K562 (cell line): ENCODE measurements around the gene ASIC3. TPM values are rescaled to one million over a fixed set of nuclear protein-coding genes. Genes with fewer than 3 reads are reported as not detected.

Experiments
- BCOR ChIP-seq: fragments of 450-650 bp; IDR thresholded peaks from 2 replicates; pipeline ENCODE4 v1.6.1; 2016
- CHCHD3 ChIP-seq: fragments of 250-450 bp; sonication (Bioruptor Pico); IDR thresholded peaks from 2 replicates; pipeline ENCODE4 v2.1.2; 2022; ENCODE audit warnings: mild to moderate bottlenecking
- E2F6 ChIP-seq, 2 experiments: IDR thresholded peaks; 2 replicates each; pipeline ENCODE4 v1.6.1; 2011; ENCODE audit warnings: borderline replicate concordance in 1 of 2, control low read depth in 1 of 2, low read depth in 1 of 2, low read length in 1 of 2, mild to moderate bottlenecking in 1 of 2, mixed read lengths in 1 of 2, moderate library complexity in 1 of 2; ENCODE audit not compliant: insufficient read depth in 1 of 2, insufficient read length in 1 of 2, poor library complexity in 1 of 2, severe bottlenecking in 1 of 2; ENCODE audit errors: extremely low read depth in 1 of 2
- GMEB1 ChIP-seq: fragments of 250-450 bp; sonication (Bioruptor Pico); IDR thresholded peaks from 2 replicates; pipeline ENCODE4 v1.4.0; 2020; ENCODE audit warnings: mild to moderate bottlenecking
- MNT ChIP-seq, 2 experiments: fragments of 450-650 bp; conservative IDR thresholded peaks; 2 replicates each; pipeline ENCODE4 v1.6.1; 2017; ENCODE audit warnings: mild to moderate bottlenecking in 2 of 2, moderate library complexity in 2 of 2
- MTA1 ChIP-seq: fragments of 450-650 bp; IDR thresholded peaks from 2 replicates; pipeline ENCODE4 v1.6.1; 2017; ENCODE audit warnings: borderline replicate concordance
- MXI1 ChIP-seq: IDR thresholded peaks from 2 replicates; pipeline ENCODE4 v1.6.1; 2011; ENCODE audit warnings: low read depth, mild to moderate bottlenecking, improper control_type of control experiment, low read length
- NCOA4 ChIP-seq: fragments of 450-650 bp; IDR thresholded peaks from 2 replicates; pipeline ENCODE4 v1.6.1; 2018; ENCODE audit warnings: mild to moderate bottlenecking; ENCODE audit not compliant: partially characterized antibody
- NR3C1 ChIP-seq: sonication (generic); formaldehyde crosslinking; IDR thresholded peaks from 2 replicates; pipeline ENCODE4 v1.8.1; 2022; ENCODE audit warnings: missing genetic modification reagents
- POLR2A ChIP-seq: fragments of 450-650 bp; conservative IDR thresholded peaks from 2 replicates; pipeline ENCODE4 v1.6.1; 2016
- RAD21 ChIP-seq, 2 experiments: fragments of 250-450 bp in 1 of 2; fragments of 450-650 bp in 1 of 2; sonication (Bioruptor Pico) in 1 of 2; formaldehyde crosslinking in 1 of 2; IDR thresholded peaks in 1 of 2; conservative IDR thresholded peaks in 1 of 2; 2 replicates each; pipeline versions ENCODE4 v1.4.0 to v1.8.0; 2020 to 2022; ENCODE audit warnings: mild to moderate bottlenecking in 2 of 2, moderate library complexity in 1 of 2
- RNF2 ChIP-seq: sonication (generic); IDR thresholded peaks from 2 replicates; pipeline ENCODE4 v1.6.1; 2016
- SMARCC2 ChIP-seq: fragments of 450-650 bp; IDR thresholded peaks from 2 replicates; pipeline ENCODE4 v1.6.1; 2017; ENCODE audit warnings: antibody characterized with exemption, moderate library complexity, mild to moderate bottlenecking, low read depth
- SRSF1 ChIP-seq: fragments of 200-400 bp; formaldehyde crosslinking; IDR thresholded peaks from 2 replicates; pipeline ENCODE4 v1.6.1; 2017; ENCODE audit warnings: mild to moderate bottlenecking, low read depth, low read length, moderate library complexity
- WHSC1 ChIP-seq: IDR thresholded peaks from one replicate; pipeline ENCODE4 v1.6.1; 2012; ENCODE audit warnings: low read length, control low read depth, inconsistent platforms
- ZC3H11A ChIP-seq: IDR thresholded peaks from 2 replicates; pipeline ENCODE4 v1.6.1; 2012; ENCODE audit warnings: low read depth, low read length, improper control_type of control experiment
- ZFP30 ChIP-seq: fragments of 250-450 bp; sonication (Bioruptor Pico); IDR thresholded peaks from 2 replicates; pipeline ENCODE4 v1.8.0; 2022; ENCODE audit warnings: moderate library complexity, mild to moderate bottlenecking, inconsistent platforms, borderline replicate concordance
- ZNF511 ChIP-seq: sonication (generic); formaldehyde crosslinking; IDR thresholded peaks from 2 replicates; pipeline ENCODE4 v1.8.0; 2022; ENCODE audit warnings: mild to moderate bottlenecking, missing genetic modification reagents
- ZNF592 ChIP-seq: fragments of 450-650 bp; IDR thresholded peaks from 2 replicates; pipeline ENCODE4 v1.6.1; 2017; ENCODE audit warnings: antibody characterized with exemption, mild to moderate bottlenecking
- ZNF766 ChIP-seq: fragments of 200-800 bp; sonication (Bioruptor generic); conservative IDR thresholded peaks from 2 replicates; pipeline ENCODE4 v1.6.1; 2016; ENCODE audit warnings: missing genetic modification characterization, missing compliant biosample characterization
- polyA plus RNA-seq, 8 experiments: library from polyadenylated mRNA; depleted of rRNA in 4 of 8; stranded (reverse) in 5 of 8; unstranded in 3 of 8; fragments of >200 nt; fragmentation: Nextera tagmentation in 2 of 8; fragmentation: Illumina TruSeq in 1 of 8; extraction: Ambion mirVana in 2 of 8; extraction: Trizol in 1 of 8; gene quantifications; 2 replicates each; pipeline versions ENCODE4 v1.2.1 to v1.2.3, GENCODE V29; 2011 to 2014; ENCODE audit warnings: inconsistent platforms in 1 of 8, missing spikeins in 1 of 8
- total RNA-seq, 7 experiments: library from RNA; depleted of rRNA in 6 of 7; stranded (reverse); fragments of >200 nt in 6 of 7; fragmentation: Illumina TruSeq in 2 of 7; extraction: Trizol in 2 of 7; gene quantifications; 2 replicates each; pipeline versions ENCODE4 v1.2.1 to v1.2.3, GENCODE V29; 2011 to 2021; ENCODE audit warnings: low replicate concordance in 1 of 7

Gene ASIC3
- total and polyA plus RNA-seq, 9 of the 15 experiments (the other 6 are each of a cell fraction or from before 2014, with no cell fraction given), result 0.11 to 5.0 (median 0.87) TPM

DNA sequence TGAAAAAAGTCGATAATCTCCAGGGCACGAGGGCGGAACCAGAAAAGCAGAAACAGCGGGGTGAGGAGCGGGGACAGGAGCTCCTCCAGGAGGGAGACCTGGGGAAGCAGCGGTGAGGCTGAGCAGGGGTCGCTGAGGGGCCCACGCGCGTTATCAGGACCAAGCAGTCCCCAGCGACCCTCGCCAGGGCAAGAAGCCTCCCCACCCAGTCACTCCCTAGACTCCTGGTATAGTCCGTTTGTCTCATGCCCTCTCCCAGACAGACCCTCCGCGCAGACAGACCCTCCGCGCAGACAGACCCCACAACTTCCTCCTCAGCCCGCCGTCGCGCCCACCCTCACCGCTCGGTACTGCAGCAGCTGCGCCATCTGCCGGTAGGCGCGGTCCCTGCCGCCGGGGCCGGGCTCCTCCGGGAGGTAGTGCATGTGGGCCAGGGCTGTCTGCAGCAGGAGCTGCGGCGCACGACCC lies 30.3 kb upstream of the ASIC3 start (continued):
- TF ChIP-seq GMEB1 (CRISPR knock-in tag), result no peak
- peak; percentile 84; the same call in 1 of the 2 replicates for TF ChIP-seq SRSF1
- peak; percentile 46; the same call in 1 of the 2 replicates for TF ChIP-seq BCOR
- TF ChIP-seq MXI1, result no peak
- TF ChIP-seq MTA1, result peak; percentile 93
- no peak for TF ChIP-seq NCOA4
- peak; percentile 58 to 82; a peak in 3 of 4 replicates for TF ChIP-seq MNT (conservative IDR thresholded peaks at IDR 0.05)
- peak; percentile 71; the same call in 1 of the 2 replicates for TF ChIP-seq ZNF511 (CRISPR knock-in tag)
- TF ChIP-seq ZFP30 (CRISPR knock-in tag), result no peak
- peak; percentile 87 to 89 for TF ChIP-seq RAD21 (CRISPR knock-in tag; conservative IDR thresholded peaks at IDR 0.05 in 1 of 2, IDR thresholded peaks at IDR 0.05 in 1 of 2)
- no peak for TF ChIP-seq CHCHD3 (CRISPR knock-in tag)
- TF ChIP-seq ZNF592, result peak; percentile 79
- TF ChIP-seq E2F6 (IDR thresholded peaks at IDR 0.05; ENCODE audit: borderline replicate concordance in 1 of 2, extremely low read depth in 1 of 2, insufficient read depth in 1 of 2, insufficient read length in 1 of 2, low read depth in 1 of 2, low read length in 1 of 2, poor library complexity in 1 of 2, severe bottlenecking in 1 of 2), result peak; percentile 66 to 80
- TF ChIP-seq SMARCC2, result peak; percentile 72; the same call in 1 of the 2 replicates
- TF ChIP-seq ZNF766 (CRISPR knock-in tag), result 0 out of 2 replicates have a peak, but pooled peaks have one; percentile 43
- no peak for TF ChIP-seq WHSC1
- peak; percentile 69 for TF ChIP-seq RNF2
- no peak for TF ChIP-seq NR3C1 (CRISPR knock-in tag)
- TF ChIP-seq ZC3H11A, result no peak
- TF ChIP-seq POLR2A, result peak; percentile 68
